PC-3 (cell line): ENCODE measurements around the gene ANKRD27. TPM values are rescaled to one million over a fixed set of nuclear protein-coding genes. Genes with fewer than 3 reads are reported as not detected.
"Not testable (repeated sequence)": the region's sequence is repeated elsewhere in the genome, so short reads cannot be mapped to it uniquely, and the experiment has no call there.

Experiments
- ATAC-seq: fragments of 200-7000 bp; cut with Tn5 transposase; 2 replicates; pipeline ENCODE4 v1.9.1; 2020; ENCODE audit warnings: mild to moderate bottlenecking, moderate library complexity
- BruUV-seq: library from RNA; stranded (reverse); fragments of 400-500 nt; replicated peaks from 2 replicates; lab custom pipeline; 2021; lab: Mats Ljungman, UMichigan
- CTCF ChIA-PET: fragments of 300-600 bp; sonication (Branson Sonifier 250); formaldehyde crosslinking; loops from one replicate; lab custom pipeline; 2022; ENCODE audit warnings: antibody characterized with exemption; lab: Charles Lee
- POLR2A ChIA-PET: fragments of 300-600 bp; sonication (Branson Sonifier 250); formaldehyde crosslinking; loops from one replicate; lab custom pipeline; 2022; ENCODE audit warnings: antibody characterized with exemption; ENCODE audit not compliant: unreplicated experiment; lab: Charles Lee
- DNase-seq: peaks from one replicate; pipeline ENCODE4 v3.0.0-alpha.2; 2015
- H2AFZ ChIP-seq: fragments of 300-600 bp; sonication (generic); 2 replicates; pipeline ENCODE4 v1.6.0; 2016; ENCODE audit warnings: antibody characterized with exemption, low read length
- H3F3A ChIP-seq: fragments of 300-600 bp; sonication (generic); one replicate; pipeline ENCODE4 v1.6.0; 2017; ENCODE audit warnings: antibody characterized with exemption, low read length, control low read depth, mild to moderate bottlenecking; ENCODE audit not compliant: unreplicated experiment
- H3K27ac ChIP-seq: fragments of 300-600 bp; sonication (generic); 2 replicates; pipeline ENCODE4 v1.5.1; 2016; ENCODE audit warnings: mild to moderate bottlenecking, low read length
- H3K27me3 ChIP-seq: fragments of 300-600 bp; sonication (generic); 2 replicates; pipeline ENCODE4 v1.6.1; 2016; ENCODE audit warnings: low read length, mixed read lengths
- H3K36me3 ChIP-seq: fragments of 300-600 bp; sonication (generic); 2 replicates; pipeline ENCODE4 v1.6.1; 2016; ENCODE audit warnings: low read depth, mixed run types, low read length, mixed read lengths
- H3K4me1 ChIP-seq: fragments of 300-600 bp; sonication (generic); 2 replicates; pipeline ENCODE4 v1.5.1; 2016; ENCODE audit warnings: low read length; ENCODE audit not compliant: insufficient read depth
- H3K4me2 ChIP-seq: fragments of 300-600 bp; sonication (generic); 2 replicates; pipeline ENCODE4 v1.6.0; 2016; ENCODE audit warnings: low read length
- H3K4me3 ChIP-seq: fragments of 300-600 bp; sonication (generic); 2 replicates; pipeline ENCODE4 v1.5.1; 2016; ENCODE audit warnings: mild to moderate bottlenecking, low read length, mixed read lengths
- H3K79me2 ChIP-seq: fragments of 300-600 bp; sonication (generic); 2 replicates; pipeline ENCODE4 v1.6.1; 2017; ENCODE audit warnings: low read length, mixed read lengths
- H3K9ac ChIP-seq: fragments of 300-600 bp; sonication (generic); 2 replicates; pipeline ENCODE4 v1.6.0; 2016; ENCODE audit warnings: mild to moderate bottlenecking, low read length
- H3K9me2 ChIP-seq: fragments of 300-600 bp; sonication (generic); replicated peaks from 2 replicates; pipeline ENCODE4 v1.6.1; 2016; ENCODE audit warnings: mixed run types, low read length, mixed read lengths
- H3K9me3 ChIP-seq: fragments of 300-600 bp; sonication (generic); 2 replicates; pipeline ENCODE4 v1.6.1; 2016; ENCODE audit warnings: low read length, mixed read lengths
- H4K20me1 ChIP-seq: fragments of 300-600 bp; sonication (generic); 2 replicates; pipeline ENCODE4 v1.6.1; 2016; ENCODE audit warnings: low read length, mixed read lengths
- EZH2 ChIP-seq: fragments of 300-600 bp; sonication (generic); IDR thresholded peaks from one replicate; pipeline ENCODE4 v1.6.1; 2017; ENCODE audit warnings: antibody characterized with exemption, mild to moderate bottlenecking, low read length; ENCODE audit not compliant: unreplicated experiment
- EZH2phosphoT487 ChIP-seq: fragments of 300-600 bp; sonication (generic); IDR thresholded peaks from 2 replicates; pipeline ENCODE4 v1.6.1; 2018; ENCODE audit warnings: mild to moderate bottlenecking, antibody characterized with exemption, low read length, borderline replicate concordance
- intact Hi-C: fragments of 100-400 bp; cut with micrococcal nuclease; formaldehyde crosslinking; loops from 2 replicates; pipeline ENCODE4 v1.9.0; 2023
- total RNA-seq: library from RNA; depleted of rRNA; stranded (reverse); fragments of >200 nt; gene quantifications from 2 replicates; pipeline ENCODE4 v1.2.3, GENCODE V29; 2014
- TF ChIP-seq, protein P1 (sequence below): fragments of 300-600 bp; sonication (generic); conservative IDR thresholded peaks from 2 replicates; pipeline ENCODE4 v1.5.1; 2017; ENCODE audit warnings: antibody characterized with exemption, low read depth, mild to moderate bottlenecking, low read length

The ANKRD27 gene
- total RNA-seq, 1 experiment from 2014 or later, result 14.3 TPM

DNA sequence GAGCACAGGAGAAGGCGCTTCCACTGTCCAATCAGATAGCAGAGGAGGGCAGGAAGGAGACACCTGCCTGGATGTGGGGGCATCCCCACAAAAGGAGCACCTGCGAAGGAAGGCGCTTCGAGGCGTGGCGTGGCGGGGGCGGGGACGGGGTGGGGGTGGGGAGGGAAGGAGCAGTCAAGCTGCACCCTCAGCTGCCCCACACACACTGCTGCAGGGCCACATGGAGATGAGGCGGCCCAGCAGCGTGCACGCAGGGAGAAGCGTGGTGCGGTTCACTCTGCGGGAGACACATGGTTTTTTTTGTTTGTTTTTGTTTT, 21.4 kb downstream of the ANKRD27 start:
- no peaks in the 10 kb centered on the region for H3K9me3 ChIP-seq
- H3K4me1 ChIP-seq, result no peaks in the 10 kb centered on the region
- no peaks in the 10 kb centered on the region for H4K20me1 ChIP-seq
- BruUV-seq, result no TSS peak
- no peak overlapping the region for H3K27ac ChIP-seq
- H3K4me3 ChIP-seq, result no peak overlapping the region
- intact Hi-C loops, result no loop called here
- DNase-seq (no peak), ATAC-seq (no peak)
- no peaks in the 10 kb centered on the region for H3K36me3 ChIP-seq
- H3F3A ChIP-seq, result no peaks in the 10 kb centered on the region
- TF ChIP-seq, protein P1, sequence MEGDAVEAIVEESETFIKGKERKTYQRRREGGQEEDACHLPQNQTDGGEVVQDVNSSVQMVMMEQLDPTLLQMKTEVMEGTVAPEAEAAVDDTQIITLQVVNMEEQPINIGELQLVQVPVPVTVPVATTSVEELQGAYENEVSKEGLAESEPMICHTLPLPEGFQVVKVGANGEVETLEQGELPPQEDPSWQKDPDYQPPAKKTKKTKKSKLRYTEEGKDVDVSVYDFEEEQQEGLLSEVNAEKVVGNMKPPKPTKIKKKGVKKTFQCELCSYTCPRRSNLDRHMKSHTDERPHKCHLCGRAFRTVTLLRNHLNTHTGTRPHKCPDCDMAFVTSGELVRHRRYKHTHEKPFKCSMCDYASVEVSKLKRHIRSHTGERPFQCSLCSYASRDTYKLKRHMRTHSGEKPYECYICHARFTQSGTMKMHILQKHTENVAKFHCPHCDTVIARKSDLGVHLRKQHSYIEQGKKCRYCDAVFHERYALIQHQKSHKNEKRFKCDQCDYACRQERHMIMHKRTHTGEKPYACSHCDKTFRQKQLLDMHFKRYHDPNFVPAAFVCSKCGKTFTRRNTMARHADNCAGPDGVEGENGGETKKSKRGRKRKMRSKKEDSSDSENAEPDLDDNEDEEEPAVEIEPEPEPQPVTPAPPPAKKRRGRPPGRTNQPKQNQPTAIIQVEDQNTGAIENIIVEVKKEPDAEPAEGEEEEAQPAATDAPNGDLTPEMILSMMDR, result no peak
- TF ChIP-seq EZH2phosphoT487 (no peak), EZH2 (no peak)
- H3K9me2 ChIP-seq, result no peaks in the 10 kb centered on the region
- ChIA-PET POLR2A (no interaction called here), CTCF (no interaction called here)
- H3K4me2 ChIP-seq, result no peak overlapping the region
- H3K27me3 ChIP-seq, result no peaks in the 10 kb centered on the region
- no peaks in the 10 kb centered on the region for H3K79me2 ChIP-seq
- H3K9ac ChIP-seq, result no peak overlapping the region
- no peak overlapping the region for H2AFZ ChIP-seq

DNA sequence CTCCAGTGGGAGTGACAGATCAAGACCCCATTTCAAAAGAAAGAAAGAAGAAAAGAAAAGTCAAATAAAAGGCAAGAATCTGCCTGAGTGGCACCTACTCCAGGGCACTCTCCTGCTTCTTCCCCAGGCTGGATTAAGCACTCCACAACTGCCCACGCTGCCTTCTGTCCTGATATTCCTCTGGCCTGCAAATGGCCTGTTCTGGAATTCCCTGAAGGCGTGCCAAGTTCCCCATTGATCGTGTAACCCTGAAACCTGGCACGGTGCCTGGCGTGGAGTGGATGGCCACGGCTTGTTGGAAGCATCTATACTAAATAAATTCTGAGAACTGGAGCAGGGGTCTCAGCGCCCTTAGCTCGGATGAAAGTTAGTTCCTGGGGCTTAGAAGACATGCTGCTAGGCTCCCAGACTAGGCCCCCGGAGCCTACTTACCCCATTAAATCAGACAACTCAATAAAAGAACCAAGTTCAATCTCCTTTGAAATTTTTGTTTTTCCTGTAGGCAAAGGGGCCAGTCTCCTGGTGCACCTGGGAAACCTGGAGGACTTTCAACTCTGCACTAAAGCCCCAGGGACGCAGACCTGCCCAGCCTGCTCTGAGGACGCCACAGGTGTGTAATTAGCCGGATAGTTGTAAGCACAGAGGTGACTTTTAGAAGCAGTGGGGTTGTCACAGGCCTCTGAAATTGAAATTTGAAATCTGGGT, 21.9 kb downstream of the ANKRD27 start:
- Histone ChIP-seq H2AFZ (no peak overlapping the region), H3K4me3 (no peak overlapping the region), H3K4me1 (no peaks in the 10 kb centered on the region), H3K79me2 (no peaks in the 10 kb centered on the region), H3K36me3 (no peaks in the 10 kb centered on the region), H3K4me2 (no peak overlapping the region), H3K9ac (no peak overlapping the region), H3F3A (no peaks in the 10 kb centered on the region), H3K9me2 (no peaks in the 10 kb centered on the region), H3K27me3 (no peaks in the 10 kb centered on the region), H3K9me3 (no peaks in the 10 kb centered on the region), H3K27ac (no peak overlapping the region), H4K20me1 (no peaks in the 10 kb centered on the region)
- no TSS peak for BruUV-seq
- ChIA-PET CTCF (no interaction called here), POLR2A (no interaction called here)
- intact Hi-C loops, result no loop called here
- DNase-seq (no peak), ATAC-seq (no peak)
- TF ChIP-seq EZH2 (no peak), EZH2phosphoT487 (no peak)
- TF ChIP-seq, protein P1, result no peak

DNA sequence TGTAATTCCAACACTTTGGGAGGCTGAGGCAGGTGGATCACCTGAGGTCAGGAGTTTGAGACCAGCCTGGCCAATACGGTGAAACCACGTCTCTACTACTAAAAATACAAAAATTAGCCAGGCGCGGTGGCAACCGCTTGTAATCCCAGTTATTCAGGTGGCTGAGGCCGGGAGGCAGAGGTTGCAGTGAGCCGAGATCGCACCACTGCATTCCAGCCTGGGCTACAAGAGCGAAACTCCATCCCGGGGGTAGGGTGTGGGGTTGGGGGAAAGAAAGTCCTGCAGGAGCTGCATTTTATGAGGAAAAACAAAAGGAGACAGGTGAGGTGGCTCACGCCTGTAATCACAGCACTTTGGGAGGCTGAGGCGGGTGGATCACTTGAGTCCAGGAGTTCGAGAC, 22.6 kb downstream of the ANKRD27 start:
- intact Hi-C loops, POLR2A ChIA-PET, H3K27ac ChIP-seq, H3K27me3 ChIP-seq, DNase-seq, H3K79me2 ChIP-seq, H3K4me3 ChIP-seq, H4K20me1 ChIP-seq, H3K4me2 ChIP-seq, H3K4me1 ChIP-seq, H3K36me3 ChIP-seq, ATAC-seq, H3K9me2 ChIP-seq, H3F3A ChIP-seq, BruUV-seq, H3K9me3 ChIP-seq, H2AFZ ChIP-seq, CTCF ChIA-PET, H3K9ac ChIP-seq: not testable (repeated sequence)
